Prostate gland (tissue), 2 donors: Measurements from ENCODE around the gene PCDHA10.

ENCODE experiments used
- POLR2AphosphoS5 ChIP-seq: sonication (generic); formaldehyde crosslinking; IDR thresholded peaks from one replicate; pipeline ENCODE4 v1.6.1; 2017; ENCODE audit warnings: antibody characterized with exemption
- TF ChIP-seq, protein P1 (sequence below), 4 experiments: fragments of 200-600 bp in 2 of 4; fragments of 450-650 bp in 2 of 4; sonication (generic) in 2 of 4; IDR thresholded peaks; 1 replicate in 3 of 4; 2 replicates in 1 of 4; pipeline ENCODE4 v1.5.1; 2016 to 2019; ENCODE audit warnings: antibody characterized with exemption in 4 of 4, mild to moderate bottlenecking in 2 of 4, moderate library complexity in 2 of 4

DNA sequence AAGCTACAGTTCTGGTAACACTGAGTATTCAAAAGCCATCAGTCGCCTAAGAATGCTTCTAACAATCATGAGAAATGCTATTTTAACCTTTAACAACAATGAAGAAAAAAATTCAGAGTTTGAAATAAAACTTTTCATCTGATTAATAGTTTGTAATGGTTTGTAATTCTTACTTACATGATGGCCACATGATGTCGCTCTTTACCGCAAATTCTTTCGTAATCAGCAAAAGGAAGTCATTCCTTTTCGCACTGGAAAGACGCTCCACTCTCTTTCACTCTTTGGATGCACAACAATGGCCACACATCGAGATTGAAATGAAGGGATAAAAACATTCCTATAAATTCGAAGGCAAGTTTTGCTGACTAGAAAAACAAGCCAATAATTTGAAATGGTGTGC lies 21.7 kb upstream of the PCDHA10 start, which contains the start of gene PCDHA7:
- no peak for TF ChIP-seq POLR2AphosphoS5
- TF ChIP-seq, protein P1, sequence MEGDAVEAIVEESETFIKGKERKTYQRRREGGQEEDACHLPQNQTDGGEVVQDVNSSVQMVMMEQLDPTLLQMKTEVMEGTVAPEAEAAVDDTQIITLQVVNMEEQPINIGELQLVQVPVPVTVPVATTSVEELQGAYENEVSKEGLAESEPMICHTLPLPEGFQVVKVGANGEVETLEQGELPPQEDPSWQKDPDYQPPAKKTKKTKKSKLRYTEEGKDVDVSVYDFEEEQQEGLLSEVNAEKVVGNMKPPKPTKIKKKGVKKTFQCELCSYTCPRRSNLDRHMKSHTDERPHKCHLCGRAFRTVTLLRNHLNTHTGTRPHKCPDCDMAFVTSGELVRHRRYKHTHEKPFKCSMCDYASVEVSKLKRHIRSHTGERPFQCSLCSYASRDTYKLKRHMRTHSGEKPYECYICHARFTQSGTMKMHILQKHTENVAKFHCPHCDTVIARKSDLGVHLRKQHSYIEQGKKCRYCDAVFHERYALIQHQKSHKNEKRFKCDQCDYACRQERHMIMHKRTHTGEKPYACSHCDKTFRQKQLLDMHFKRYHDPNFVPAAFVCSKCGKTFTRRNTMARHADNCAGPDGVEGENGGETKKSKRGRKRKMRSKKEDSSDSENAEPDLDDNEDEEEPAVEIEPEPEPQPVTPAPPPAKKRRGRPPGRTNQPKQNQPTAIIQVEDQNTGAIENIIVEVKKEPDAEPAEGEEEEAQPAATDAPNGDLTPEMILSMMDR (IDR thresholded peaks at IDR 0.05), result no peak
